ENCODE measurements around the gene COA1.
"Not testable (repeated sequence)": the region's sequence is repeated elsewhere in the genome, so short reads cannot be mapped to it uniquely, and the experiment has no call there.

The COA1 gene

DNA sequence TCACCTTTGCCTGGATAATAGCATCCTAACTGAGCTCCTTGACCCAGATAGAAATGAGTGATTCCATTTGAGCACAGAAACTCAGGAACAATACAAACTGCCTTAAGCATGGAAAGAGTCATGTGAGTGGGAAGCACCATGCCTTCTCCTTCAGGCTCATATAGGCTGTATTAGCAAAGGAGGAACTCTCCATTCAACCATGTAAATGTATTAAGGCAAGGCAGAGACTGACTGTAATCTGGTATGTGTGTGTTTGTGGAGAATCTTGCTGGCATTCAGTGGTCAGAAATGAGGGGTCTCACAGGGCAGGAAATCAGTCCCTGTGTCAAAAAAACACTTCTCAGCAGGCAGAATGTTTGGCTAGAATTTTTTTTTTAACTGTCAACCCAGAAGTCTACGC, 40.2 kb downstream of the COA1 start:
- H3K9me3 ChIP-seq: no peaks in the 10 kb centered on the region
- no peaks in the 10 kb centered on the region; the same call in 1 of the 2 replicates for H3K4me1 ChIP-seq
- no peaks in the 10 kb centered on the region; the same call in 1 of the 2 replicates for H3K36me3 ChIP-seq
- no peak for DNase-seq
- no peak overlapping the region for H3K4me3 ChIP-seq (ENCODE audit: low read depth, low read length)
- TF ChIP-seq, protein P1, sequence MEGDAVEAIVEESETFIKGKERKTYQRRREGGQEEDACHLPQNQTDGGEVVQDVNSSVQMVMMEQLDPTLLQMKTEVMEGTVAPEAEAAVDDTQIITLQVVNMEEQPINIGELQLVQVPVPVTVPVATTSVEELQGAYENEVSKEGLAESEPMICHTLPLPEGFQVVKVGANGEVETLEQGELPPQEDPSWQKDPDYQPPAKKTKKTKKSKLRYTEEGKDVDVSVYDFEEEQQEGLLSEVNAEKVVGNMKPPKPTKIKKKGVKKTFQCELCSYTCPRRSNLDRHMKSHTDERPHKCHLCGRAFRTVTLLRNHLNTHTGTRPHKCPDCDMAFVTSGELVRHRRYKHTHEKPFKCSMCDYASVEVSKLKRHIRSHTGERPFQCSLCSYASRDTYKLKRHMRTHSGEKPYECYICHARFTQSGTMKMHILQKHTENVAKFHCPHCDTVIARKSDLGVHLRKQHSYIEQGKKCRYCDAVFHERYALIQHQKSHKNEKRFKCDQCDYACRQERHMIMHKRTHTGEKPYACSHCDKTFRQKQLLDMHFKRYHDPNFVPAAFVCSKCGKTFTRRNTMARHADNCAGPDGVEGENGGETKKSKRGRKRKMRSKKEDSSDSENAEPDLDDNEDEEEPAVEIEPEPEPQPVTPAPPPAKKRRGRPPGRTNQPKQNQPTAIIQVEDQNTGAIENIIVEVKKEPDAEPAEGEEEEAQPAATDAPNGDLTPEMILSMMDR (IDR thresholded peaks at IDR 0.05; ENCODE audit: low read depth, low read length): no peak
- H3K27me3 ChIP-seq: no peaks in the 10 kb centered on the region

DNA sequence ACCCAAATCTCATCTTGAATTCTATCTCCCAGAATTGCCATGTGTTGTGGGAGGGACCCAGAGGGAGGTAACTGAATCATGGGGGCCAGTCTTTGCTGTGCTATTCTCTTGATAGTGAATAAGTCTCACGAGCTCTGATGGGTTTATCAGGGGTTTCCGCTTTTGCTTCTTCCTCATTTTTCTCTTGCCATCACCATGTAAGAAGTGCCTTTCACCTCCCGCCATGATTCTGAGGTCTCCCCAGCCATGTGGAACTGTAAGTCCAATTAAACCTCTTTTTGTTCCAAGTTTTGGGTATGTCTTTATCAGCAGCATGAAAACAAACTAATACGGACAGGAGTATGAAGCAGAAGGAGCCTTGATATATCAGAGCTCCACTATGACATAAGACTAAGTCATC, 41.5 kb downstream of the COA1 start:
- not testable (repeated sequence) for H3K36me3 ChIP-seq; H3K4me3 ChIP-seq (ENCODE audit: low read depth, low read length); DNase-seq; H3K4me1 ChIP-seq; H3K27me3 ChIP-seq; H3K9me3 ChIP-seq

DNA sequence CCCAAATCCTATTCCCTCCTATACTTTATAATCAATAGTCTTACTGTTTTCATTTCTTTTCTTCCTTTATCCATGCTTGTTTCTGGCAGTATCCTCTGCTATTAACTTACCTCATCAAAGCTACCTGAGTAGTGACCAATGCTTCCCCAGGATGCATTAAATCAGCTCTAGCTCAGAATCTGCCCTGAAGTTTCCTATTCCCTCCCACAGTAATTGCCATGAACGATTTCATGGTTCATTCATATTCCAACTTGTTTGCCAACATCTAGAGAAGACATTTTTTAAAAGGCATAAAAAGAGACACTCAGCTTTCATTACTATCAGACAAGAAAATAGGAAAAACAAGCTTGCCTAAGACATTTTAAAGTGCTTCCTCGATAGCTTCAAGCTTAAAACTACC, 42.3 kb downstream of the COA1 start:
- Histone ChIP-seq H3K36me3 (no peaks in the 10 kb centered on the region; the same call in 1 of the 2 replicates), H3K9me3 (no peaks in the 10 kb centered on the region), H3K4me3 (ENCODE audit: low read depth, low read length) (no peak overlapping the region), H3K4me1 (no peaks in the 10 kb centered on the region), H3K27me3 (no peaks in the 10 kb centered on the region)
- TF ChIP-seq, protein P1 (IDR thresholded peaks at IDR 0.05; ENCODE audit: low read depth, low read length): no peak
- no peak for DNase-seq

DNA sequence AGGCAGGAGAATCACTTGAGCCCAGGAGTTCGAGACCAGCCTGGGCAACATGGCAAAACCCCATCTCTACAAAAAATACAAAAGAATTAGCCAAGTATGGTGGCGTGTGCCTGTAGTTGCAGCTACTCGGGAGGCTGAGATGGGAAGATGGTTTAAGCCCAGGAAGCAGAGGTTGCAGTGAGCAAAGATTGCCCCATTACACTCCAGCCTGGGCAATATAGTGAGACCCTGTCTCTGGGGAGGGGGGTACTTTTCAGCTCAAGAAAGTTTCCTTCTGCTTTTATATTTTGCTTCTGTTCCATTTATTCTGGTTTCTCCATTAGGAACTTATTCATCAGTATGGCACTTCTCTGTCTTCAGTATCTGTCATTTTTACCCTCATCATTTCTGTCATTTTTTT, 48.6 kb downstream of the COA1 start:
- no peak for DNase-seq
- no peaks in the 10 kb centered on the region for H3K9me3 ChIP-seq
- TF ChIP-seq, protein P1 (IDR thresholded peaks at IDR 0.05; ENCODE audit: low read depth, low read length): no peak

GRCh38 chr7:43679210-43680068, 49.9 kb downstream of the COA1 start:
- Histone ChIP-seq H3K4me3 (ENCODE audit: low read depth, low read length) (no peak overlapping the region), H3K36me3 (no peaks in the 10 kb centered on the region; the same call in 1 of the 2 replicates), H3K27me3 (no peaks in the 10 kb centered on the region), H3K4me1 (no peaks in the 10 kb centered on the region), H3K9me3 (no peaks in the 10 kb centered on the region)
- no peak for DNase-seq
- TF ChIP-seq, protein P1 (IDR thresholded peaks at IDR 0.05; ENCODE audit: low read depth, low read length): no peak

More for the DNA sequence above, 48.6 kb downstream of the COA1 start:
- H3K4me3 ChIP-seq (ENCODE audit: low read depth, low read length): no peak overlapping the region
- H3K4me1 ChIP-seq: no peaks in the 10 kb centered on the region
- no peaks in the 10 kb centered on the region for H3K27me3 ChIP-seq
- H3K36me3 ChIP-seq: no peaks in the 10 kb centered on the region; the same call in 1 of the 2 replicates

DNA sequence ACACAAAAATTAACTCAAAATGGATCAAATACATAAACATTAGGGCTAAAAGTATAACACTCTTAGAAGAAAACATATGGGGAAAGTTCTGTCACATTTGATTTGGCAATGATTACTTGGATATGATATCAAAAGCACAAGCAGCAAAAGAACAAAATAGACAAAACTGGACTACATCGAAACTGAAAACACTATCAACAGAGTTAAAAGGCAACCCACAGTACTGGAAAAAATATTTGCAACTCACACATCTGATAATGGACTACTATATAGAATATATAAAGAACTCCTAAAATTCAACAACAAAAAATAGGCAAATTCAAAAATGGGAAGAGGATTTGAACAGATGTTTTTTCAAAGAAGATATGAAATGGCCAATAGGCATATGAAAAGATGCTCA, 51.0 kb downstream of the COA1 start:
- DNase-seq: no peak
- Histone ChIP-seq H3K27me3 (no peaks in the 10 kb centered on the region), H3K4me1 (no peaks in the 10 kb centered on the region), H3K36me3 (no peaks in the 10 kb centered on the region), H3K9me3 (no peaks in the 10 kb centered on the region), H3K4me3 (ENCODE audit: low read depth, low read length) (no peak overlapping the region)
- TF ChIP-seq, protein P1 (IDR thresholded peaks at IDR 0.05; ENCODE audit: low read depth, low read length): no peak
